Tibial nerve (tissue), 4 donors: Measurements from ENCODE around the gene PTPMT1.

Experiments used
- EP300 ChIP-seq, 2 donors: sonication (generic); formaldehyde crosslinking; IDR thresholded peaks; one replicate each; pipeline ENCODE4 v1.6.1; 2017; ENCODE audit warnings: antibody characterized with exemption in 2 of 2, mild to moderate bottlenecking in 1 of 2
- TF ChIP-seq, protein P1 (sequence below), 5 experiments: fragments of 200-600 bp in 3 of 5; fragments of 450-650 bp in 2 of 5; sonication (generic) in 3 of 5; IDR thresholded peaks; one replicate each; pipeline ENCODE4 v1.5.1; 2016 to 2019; ENCODE audit warnings: antibody characterized with exemption in 5 of 5, mild to moderate bottlenecking in 3 of 5, moderate library complexity in 2 of 5

DNA sequence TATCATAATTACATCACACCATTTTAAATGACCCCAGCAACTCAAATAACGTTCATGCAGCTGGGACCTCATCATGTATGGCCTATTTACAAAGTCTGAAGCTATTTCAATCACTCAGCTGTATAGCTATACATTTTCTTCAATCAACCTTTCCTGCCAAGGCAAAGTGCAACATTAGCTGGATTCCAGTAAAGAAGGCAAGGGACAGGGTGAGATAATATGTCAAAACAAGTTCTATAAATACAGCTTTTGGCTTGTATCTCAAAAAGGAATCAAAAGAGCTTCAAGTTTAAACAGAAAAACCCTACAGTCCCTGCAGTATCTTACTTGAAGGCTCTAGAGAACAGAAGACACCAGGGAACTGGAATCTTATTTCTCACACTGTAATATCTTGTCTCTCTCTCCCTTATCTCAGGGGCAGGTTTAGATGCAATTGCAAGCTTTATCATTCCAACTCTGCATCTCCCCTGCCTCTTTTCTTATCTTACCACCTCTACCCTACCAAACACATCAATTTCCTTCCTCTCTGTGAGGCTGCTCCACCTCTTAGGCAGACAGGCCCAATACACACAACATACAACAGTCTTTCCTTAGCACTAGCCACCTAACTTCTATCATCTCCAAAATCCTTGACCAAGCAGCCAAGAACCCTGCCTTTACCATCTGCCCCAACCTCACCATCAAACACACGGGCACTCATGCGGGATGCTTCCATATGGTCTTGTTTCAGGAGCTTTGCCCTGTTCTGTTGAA, 47.0 kb upstream of the PTPMT1 start:
- no peak for TF ChIP-seq EP300 (IDR thresholded peaks at IDR 0.05)
- TF ChIP-seq, protein P1, sequence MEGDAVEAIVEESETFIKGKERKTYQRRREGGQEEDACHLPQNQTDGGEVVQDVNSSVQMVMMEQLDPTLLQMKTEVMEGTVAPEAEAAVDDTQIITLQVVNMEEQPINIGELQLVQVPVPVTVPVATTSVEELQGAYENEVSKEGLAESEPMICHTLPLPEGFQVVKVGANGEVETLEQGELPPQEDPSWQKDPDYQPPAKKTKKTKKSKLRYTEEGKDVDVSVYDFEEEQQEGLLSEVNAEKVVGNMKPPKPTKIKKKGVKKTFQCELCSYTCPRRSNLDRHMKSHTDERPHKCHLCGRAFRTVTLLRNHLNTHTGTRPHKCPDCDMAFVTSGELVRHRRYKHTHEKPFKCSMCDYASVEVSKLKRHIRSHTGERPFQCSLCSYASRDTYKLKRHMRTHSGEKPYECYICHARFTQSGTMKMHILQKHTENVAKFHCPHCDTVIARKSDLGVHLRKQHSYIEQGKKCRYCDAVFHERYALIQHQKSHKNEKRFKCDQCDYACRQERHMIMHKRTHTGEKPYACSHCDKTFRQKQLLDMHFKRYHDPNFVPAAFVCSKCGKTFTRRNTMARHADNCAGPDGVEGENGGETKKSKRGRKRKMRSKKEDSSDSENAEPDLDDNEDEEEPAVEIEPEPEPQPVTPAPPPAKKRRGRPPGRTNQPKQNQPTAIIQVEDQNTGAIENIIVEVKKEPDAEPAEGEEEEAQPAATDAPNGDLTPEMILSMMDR (IDR thresholded peaks at IDR 0.05) = no peak
